Vagina (tissue), 2 donors: ENCODE results near the gene GFPT1.

ENCODE experiments used
- POLR2A ChIP-seq, 2 donors: fragments of 450-650 bp; IDR thresholded peaks; one replicate each; pipeline ENCODE4 v1.6.1; 2017; ENCODE audit warnings: antibody characterized with exemption in 2 of 2, mild to moderate bottlenecking in 2 of 2, moderate library complexity in 2 of 2
- TF ChIP-seq, protein P1 (sequence below), 3 experiments: fragments of 450-650 bp in 2 of 3; fragments of 200-600 bp in 1 of 3; sonication (generic) in 1 of 3; IDR thresholded peaks; one replicate each; pipeline ENCODE4 v1.5.1; 2017 to 2019; ENCODE audit warnings: antibody characterized with exemption in 3 of 3, mild to moderate bottlenecking in 2 of 3, moderate library complexity in 2 of 3

DNA sequence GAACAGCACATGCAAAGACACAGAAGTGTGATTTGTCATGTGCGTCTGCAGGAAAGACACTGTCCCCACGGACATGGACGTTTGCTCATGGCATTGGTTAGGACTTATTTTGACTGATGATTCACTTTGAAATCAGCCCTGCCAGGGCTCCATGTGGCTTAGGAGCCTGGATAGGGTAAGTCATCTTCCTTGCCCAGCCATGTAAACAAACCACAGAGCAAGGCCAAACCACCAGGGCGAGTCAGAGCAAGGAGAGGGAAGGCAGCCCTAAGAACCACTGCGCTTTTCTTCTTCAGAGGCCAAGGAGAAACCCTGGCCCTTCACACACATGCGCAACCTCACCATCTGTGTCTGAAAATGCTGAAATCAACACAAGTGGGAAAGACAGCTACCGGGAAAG, 88.8 kb downstream of the GFPT1 start:
- TF ChIP-seq POLR2A (IDR thresholded peaks at IDR 0.05) = no peak
- TF ChIP-seq, protein P1, sequence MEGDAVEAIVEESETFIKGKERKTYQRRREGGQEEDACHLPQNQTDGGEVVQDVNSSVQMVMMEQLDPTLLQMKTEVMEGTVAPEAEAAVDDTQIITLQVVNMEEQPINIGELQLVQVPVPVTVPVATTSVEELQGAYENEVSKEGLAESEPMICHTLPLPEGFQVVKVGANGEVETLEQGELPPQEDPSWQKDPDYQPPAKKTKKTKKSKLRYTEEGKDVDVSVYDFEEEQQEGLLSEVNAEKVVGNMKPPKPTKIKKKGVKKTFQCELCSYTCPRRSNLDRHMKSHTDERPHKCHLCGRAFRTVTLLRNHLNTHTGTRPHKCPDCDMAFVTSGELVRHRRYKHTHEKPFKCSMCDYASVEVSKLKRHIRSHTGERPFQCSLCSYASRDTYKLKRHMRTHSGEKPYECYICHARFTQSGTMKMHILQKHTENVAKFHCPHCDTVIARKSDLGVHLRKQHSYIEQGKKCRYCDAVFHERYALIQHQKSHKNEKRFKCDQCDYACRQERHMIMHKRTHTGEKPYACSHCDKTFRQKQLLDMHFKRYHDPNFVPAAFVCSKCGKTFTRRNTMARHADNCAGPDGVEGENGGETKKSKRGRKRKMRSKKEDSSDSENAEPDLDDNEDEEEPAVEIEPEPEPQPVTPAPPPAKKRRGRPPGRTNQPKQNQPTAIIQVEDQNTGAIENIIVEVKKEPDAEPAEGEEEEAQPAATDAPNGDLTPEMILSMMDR (IDR thresholded peaks at IDR 0.05) = no peak
